HG03025 (cell line): ENCODE measurements around the gene TTC39A.

ENCODE experiments used
- ATAC-seq: cut with Tn5 transposase; IDR thresholded peaks from one replicate; pipeline ENCODE4 v1.9.1; 2021; ENCODE audit warnings: mild to moderate bottlenecking, moderate library complexity; ENCODE audit not compliant: unreplicated experiment, low FRiP score

Gene TTC39A

GRCh38 chr1:51316113-51316845, 14.1 kb downstream of the TTC39A start:
- ATAC-seq = no peak

DNA sequence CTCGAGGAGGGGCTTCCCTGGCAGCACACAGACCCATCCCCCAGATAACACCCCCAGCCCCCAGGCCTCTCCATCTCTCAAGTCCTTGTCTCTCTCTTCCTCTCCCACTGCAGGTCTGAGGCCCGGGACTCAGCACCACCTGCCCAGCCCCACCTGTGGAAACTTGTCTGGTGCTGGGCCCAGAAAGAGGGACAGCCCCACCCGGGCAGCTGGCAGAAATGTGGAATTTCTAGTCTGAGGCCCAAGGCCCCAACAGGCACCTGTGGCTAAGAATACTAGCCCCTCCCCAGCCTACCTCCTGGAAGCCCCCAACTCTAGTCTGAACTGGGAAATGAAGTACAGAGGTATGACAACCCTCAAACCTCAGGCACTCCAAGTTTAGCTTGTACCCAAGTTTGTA, 15.4 kb downstream of the TTC39A start:
- ATAC-seq = no peak

- ATAC-seq = no peak
Measured at GRCh38 chr1:51313961-51314777, 16.2 kb downstream of the TTC39A start.

DNA sequence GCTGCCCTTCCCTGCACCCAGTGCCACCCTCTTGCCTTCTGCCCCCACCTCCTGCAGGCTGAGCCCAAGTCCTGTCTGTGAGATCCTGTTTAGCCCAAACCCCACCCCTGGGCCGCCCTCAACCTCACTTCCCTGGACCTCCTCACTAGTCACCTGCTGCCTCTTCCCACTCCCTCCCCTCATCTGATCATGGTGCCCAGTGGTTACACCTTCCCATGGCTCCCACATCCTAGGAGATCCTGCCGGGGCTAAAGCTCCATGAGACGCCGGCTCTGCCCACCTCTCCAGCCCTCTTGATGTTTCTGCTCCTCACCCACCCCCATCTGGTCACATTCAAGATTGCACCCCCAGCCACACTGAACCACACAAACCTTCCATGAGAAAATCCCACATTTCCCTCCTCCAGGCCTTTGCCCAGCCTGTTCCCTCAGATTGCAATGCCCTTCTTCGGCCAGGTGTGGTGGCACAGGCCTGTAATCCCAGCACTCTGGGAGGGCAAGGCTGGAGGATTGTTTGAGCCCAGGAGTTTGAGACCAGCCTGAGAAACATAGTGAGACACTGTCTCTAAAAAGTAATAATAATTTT, 17.0 kb downstream of the TTC39A start:
- ATAC-seq = no peak

DNA sequence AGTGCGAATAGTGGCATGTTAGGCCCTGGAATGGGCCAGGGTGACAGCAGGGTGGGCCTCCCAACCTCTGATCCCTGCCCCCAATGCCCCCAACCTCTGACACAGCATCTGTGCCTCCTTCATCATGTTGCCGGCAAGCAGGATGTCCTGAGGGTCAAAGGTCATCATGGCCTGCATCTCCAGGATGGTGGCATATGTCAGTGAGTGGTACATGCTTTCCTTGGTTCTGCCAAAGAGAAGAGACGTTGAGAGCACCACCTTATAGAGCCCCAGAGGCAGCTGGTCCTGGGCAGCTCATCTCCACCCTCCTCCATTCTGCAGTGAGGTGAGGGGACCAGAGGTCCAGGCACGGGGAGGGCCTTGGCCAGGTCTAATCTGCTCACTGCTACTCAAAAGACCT, 17.6 kb downstream of the TTC39A start:
- no peak for ATAC-seq

GRCh38 chr1:51311826-51312225, 18.5 kb downstream of the TTC39A start:
- ATAC-seq = no peak

DNA sequence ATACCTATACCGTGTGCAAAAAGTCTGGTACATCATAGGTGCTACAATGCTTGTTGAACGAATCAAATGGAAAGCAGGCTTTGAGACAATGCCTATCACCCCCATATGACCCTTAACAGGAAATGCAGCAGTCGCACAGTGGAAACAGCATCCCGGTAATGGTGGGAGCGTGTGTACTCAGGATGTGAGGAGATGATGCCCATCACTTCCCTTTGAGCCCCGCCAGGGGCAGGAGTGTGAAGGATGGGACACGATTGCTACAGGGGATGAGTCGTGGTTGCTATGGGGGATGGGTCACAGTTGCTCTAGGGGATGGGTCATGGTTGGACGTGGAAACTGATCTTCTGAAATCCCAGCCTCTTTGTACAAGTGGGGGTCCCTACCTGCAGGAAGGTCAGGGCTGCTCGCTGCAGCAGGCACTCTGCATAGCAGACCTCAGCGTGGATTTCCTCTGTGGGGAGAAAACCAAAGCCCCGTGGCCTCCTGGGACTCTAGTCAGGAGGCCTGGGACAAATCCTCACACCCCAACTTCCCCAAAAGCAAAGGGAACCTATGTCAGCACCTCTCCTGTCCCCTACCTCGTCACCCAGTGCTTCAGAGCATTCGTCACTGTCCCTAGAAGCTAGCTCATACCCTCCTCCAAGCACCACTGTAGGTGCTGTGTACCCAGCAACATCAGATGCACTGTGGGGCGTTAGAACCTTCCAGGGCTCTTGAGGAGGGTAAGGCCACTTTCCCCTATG, 19.3 kb downstream of the TTC39A start:
- ATAC-seq = no peak

DNA sequence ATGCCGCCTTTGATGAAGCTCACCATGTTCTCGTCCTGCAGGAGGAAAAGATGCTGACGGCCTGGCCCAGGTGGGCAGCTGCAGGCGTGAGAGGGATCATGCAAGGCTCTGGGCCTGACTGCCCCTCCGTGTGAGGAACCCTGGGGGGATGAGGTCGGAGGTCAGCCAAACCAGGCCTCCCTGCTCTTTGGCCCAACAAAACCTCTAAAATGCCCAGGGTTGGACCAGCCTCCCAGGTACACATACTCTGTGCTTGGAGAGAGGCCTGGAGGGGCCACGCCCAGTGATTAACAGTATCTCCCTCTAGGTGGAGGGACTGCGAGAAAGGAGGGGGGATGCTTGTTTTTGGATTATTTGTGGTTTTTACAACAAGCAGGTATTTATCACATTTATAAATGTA, 21.1 kb downstream of the TTC39A start:
- ATAC-seq = no peak

GRCh38 chr1:51308636-51309035, 21.7 kb downstream of the TTC39A start:
- no peak for ATAC-seq

- no peak for ATAC-seq
Measured at GRCh38 chr1:51306950-51307349, 23.4 kb downstream of the TTC39A start.

- no peak for ATAC-seq
Measured at GRCh38 chr1:51305371-51305823, 25.0 kb downstream of the TTC39A start.

- no peak for ATAC-seq
Measured at GRCh38 chr1:51304360-51304759, 26.0 kb downstream of the TTC39A start.

DNA sequence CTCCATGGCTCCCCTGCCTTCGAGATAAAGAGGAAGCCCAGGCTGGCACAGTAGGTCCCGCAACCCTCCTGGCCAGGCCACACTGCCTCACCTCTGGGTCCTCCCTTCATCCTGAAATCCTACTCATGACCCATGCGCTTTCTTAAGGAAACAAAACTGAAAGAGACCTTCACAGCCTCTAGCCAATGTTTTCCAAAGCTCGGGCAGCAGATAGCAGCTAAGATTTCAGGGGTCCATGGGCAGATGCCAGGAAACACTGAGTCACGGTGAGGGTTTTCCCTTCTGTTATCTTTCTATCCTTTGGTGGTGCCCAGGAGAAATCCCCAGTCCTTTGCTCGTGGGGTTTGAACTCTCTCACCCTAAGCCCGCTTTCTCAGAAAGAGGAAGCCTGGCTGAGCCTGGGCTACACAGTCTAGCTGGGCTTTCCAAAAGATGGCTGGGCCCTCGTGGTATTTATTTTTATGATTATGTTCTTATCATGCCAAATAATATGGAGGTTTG, 26.6 kb downstream of the TTC39A start:
- ATAC-seq = no peak

- no peak for ATAC-seq
Measured at GRCh38 chr1:51303315-51303714, 27.0 kb downstream of the TTC39A start.

DNA sequence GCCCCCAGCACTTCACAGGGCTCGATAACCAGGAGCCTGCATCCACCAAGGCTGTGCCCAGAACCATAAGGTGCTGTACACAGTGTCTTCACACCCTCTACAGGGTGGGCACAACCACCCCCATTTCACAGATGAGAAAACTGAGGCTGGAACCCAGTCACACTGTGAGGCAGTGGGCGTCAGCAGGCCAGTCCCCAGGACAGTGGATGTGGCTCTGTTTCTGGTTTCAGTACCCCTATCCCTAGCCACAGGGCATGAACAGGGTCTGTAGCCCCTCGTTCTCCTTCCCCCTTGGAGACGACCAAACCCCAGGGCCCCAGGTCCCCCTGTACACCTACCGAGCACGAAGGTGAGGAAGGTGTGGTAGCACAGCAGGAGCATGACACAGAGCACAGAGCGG, 27.6 kb downstream of the TTC39A start:
- ATAC-seq = no peak

DNA sequence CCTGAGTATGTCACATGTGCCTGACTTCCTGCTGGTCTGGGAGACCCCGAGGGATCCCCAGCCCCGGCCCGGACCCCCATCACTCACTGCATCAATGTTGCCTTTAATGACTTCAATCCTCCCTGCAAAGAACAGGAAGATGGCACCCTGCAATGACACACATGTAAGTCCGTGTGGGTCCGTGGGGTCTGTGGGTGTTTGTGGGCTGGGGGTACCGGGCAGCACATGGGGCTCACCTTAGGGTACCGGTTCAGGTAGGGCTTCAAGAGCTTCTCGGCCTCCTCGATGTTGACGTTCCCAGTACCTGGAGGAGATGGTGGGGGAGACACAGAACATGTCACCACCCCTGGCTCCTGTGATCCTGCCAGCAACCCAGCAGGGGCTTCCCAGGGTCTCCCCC, 28.1 kb downstream of the TTC39A start:
- no peak for ATAC-seq

- no peak for ATAC-seq
Measured at GRCh38 chr1:51301844-51302162, 28.6 kb downstream of the TTC39A start.

GRCh38 chr1:51301152-51301843, 29.1 kb downstream of the TTC39A start:
- no peak for ATAC-seq

- ATAC-seq = no peak
Measured at GRCh38 chr1:51299981-51300670, 30.2 kb downstream of the TTC39A start.
